ENCODE results near the gene HPS3. TPM values are rescaled to one million over a fixed set of nuclear protein-coding genes. Genes with fewer than 3 reads are reported as not detected.
"Not testable (repeated sequence)": the region's sequence is repeated elsewhere in the genome, so short reads cannot be mapped to it uniquely, and the experiment has no call there.

HPS3 gene
- total RNA-seq, 1 experiment from 2014 or later, result 42.0 TPM

DNA sequence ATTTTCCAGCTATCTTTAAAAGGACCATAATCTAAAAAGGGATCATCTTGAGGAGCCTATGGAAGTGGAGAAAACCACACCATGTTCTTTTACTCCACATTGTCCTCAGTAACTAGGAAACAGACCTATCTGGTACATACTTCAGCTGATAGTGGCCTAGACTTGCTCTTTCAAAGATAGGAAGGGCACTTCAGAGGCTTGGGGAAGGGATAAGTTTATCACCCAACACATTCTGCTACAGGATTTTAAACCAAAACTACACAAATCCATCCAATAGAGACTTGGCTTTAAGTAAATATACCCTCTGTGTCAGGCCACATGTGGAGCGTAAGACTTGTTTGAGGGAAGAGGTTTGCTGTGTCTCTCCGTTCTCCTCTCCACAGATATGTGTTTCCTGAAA, 56.8 kb downstream of the HPS3 start:
- no peak for DNase-seq (ENCODE audit: low spot score)

DNA sequence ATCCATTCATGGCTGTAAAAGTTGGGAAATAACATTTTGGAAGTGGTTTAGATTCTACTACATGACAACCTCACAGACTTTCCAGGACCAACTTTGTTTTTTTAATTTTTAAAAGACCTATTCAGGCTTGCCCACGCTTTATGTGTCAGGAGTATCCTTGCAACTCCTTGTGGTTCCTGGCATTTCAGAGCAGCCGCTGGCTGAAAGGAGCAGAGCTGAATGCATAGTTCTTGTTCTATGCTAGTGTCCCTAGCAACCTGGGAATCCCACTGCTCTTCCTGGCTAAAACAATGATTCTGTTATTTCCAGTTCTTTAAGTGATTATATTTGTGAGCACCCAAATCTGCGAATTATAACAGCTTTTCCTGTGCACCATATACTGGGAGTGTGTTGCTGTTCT, 57.3 kb downstream of the HPS3 start:
- no peak for DNase-seq (ENCODE audit: low spot score)

DNA sequence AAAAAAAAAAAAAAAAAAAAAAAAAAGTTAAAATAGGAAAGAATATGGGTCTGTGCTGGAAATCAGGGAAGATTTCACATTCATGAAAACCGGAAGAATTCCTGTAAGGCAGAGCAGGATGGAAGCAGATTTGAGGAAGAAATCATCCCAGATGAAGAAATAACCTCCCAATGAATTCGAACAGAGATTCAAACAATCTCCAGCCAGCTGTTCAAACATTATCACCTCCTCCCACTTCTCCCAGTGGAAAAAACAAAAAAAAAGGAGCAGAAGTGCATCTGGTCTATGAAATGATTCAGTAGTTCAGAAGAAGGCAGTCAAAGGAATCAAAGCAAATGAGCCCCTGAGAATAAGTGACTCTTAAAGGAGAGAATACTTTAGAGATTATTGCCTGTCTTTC, 59.1 kb downstream of the HPS3 start:
- DNase-seq (ENCODE audit: low spot score), result no peak

DNA sequence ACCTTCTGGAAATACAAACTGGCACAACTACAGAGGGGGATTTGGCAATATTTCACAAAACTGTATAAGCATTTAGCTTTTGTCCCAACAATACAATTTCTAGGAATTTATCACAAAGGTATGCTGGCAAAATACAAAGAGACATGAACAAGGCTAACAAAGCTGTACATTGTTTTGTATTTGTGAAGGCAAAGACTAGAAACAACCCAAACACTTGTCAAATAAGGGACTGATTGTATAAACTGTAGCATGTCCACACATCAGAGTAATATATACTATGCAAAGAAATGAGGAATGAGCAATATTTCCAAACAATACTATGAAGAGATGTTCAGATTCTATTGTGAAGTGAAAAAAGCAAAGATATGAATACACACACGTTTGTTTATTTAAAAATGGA, 65.8 kb downstream of the HPS3 start:
- DNase-seq (ENCODE audit: low spot score), result no peak

DNA sequence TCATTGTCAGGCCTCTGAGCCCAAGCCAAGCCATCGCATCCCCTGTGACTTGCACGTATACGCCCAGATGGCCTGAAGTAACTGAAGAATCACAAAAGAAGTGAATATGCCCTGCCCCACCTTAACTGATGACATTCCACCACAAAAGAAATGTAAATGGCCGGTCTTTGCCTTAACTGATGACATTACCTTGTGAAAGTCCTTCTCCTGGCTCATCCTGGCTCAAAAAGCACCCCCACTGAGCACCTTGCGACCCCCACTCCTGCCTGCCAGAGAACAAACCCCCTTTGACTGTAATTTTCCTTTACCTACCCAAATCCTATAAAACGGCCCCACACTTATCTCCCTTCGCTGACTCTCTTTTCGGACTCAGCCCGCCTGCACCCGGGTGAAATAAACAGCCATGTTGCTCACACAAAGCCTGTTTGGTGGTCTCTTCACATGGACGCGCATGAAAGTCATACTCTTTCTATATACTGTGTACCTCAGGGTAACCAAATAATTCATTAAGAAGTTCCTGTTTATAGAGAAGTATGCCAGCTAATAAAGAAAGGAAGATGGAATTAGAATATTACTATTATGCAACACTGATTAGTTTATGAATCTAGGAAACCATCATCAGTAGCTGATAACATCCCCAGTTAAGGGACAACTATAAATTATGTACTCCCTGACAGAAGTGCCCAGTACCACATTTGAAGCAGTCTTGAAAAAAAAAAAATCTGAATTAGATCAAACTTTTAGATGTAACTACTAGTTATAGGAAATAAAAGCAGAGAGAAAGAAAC, 67.6 kb downstream of the HPS3 start:
- not testable (repeated sequence) for DNase-seq (ENCODE audit: low spot score)

DNA sequence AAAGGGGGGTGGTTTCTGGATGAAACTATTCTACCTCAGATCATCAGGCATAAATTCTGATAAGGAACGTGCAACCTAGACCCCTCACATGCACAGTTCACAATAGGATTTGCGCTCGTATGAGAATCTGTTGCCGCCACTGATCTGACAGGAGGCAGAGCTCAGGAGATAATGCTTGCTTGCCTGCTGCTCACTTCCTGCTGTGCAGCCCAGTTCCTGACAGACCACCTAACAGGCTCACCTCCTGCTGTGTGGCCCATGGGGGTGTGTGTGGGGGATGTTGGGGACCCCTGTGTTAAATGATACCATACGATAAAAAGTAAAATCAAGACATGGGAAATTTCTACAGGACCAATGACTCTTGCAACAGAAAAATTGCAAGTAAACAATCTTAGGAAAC, 68.2 kb downstream of the HPS3 start:
- DNase-seq (ENCODE audit: low spot score), result no peak

DNA sequence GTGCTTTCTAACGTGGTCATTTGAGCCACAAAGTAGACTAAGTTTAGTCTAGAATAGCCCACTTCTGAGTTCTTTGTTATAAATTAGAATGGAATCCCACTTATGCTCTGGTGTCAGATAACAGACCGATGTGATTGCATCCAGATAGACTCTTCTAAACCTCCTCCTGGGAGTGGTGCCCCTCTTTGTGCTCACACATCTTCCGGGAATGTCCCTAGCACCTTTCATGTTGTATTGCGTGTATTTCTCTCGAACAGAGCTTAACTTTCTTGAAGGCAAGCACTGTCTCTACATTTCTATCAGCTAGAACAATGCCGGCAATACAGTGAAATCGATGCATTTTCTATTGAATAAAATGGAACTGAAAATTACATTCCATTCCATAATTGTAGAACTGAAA, 69.2 kb downstream of the HPS3 start:
- DNase-seq (ENCODE audit: low spot score), result peak; percentile 6

DNA sequence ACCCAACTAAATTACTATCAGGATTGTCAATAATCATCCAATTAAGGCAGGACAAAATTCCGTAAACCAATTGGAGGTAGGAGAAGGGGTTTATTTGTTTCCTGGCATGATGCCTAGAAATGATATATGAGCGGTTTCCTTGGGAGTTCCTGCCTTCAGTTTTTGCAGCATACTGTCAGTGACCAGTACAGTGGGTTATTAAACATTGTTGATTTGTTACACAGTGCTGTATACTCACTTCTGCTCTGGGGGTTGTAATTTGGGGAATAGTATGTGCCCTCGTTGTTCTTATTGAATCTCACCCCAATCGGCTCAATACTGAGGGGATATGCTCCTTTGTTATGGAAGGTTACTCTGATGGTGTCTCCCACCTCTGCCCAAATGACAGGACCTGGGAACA, 70.0 kb downstream of the HPS3 start:
- no peak for DNase-seq (ENCODE audit: low spot score)

DNA sequence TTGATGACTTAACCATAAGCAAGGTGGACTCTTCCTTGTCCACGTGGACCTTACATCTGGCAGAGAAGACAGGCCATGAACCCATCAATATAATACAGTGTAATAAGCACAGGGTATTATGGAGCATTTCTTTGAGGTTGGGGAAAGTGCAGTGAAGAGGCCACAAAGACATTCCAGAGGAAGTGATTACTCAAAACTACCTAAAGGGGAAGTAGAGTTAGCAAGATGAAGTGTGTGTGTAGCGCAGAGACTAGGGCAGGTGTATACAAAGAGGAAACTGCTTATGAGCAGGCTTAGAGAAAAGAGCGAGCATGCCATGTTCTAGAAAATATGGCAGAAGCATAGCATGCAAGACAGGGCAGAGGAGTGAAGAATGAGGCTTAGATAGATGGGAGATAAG, 74.3 kb downstream of the HPS3 start:
- no peak for DNase-seq (ENCODE audit: low spot score)

DNA sequence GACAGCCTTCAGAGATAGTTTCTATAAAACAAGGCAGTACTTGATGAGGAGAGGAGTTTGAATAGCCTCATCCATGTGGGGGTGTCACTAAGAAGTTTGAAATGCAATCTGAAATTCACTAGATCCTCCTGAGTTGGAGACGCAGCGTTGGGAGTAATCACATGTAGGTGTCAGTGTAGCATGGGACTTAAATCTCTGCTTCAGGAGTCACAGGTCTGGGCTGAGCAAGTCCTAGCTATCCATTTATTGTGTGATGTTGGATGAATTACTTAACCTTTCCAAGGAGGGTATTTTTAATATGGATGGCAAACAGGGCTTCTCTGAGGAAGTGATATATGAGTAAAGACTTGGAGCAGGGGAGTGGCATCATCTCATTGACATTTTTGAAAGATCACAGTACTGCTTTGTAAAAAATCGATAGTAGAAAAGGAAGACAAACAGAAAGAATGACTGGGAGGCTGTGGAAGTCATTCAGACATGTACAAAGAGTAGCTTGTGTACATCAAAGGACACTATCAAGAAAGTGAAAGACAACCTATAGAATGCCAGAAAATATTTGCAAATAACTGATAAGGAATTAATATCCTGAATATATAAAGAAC, 75.1 kb downstream of the HPS3 start:
- DNase-seq (ENCODE audit: low spot score), result no peak

DNA sequence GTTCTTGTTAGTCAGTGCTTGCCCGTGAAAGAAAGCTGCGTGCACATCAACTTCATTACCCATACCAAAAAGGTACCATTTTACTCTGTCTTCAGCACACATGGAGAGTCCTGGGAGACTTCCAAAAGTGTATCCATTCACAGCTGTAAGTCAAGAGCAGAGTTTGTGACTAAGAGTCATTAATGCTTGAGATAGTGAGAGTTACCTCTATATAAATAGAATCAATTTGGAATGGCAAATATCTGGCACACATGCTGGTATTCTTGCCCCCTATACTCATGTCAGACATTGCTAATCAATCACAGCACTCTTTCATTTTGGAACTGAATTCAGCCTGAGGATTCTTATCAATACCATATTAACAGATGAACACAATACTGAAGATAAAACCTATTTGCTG, 78.0 kb downstream of the HPS3 start:
- DNase-seq (ENCODE audit: low spot score), result no peak

DNA sequence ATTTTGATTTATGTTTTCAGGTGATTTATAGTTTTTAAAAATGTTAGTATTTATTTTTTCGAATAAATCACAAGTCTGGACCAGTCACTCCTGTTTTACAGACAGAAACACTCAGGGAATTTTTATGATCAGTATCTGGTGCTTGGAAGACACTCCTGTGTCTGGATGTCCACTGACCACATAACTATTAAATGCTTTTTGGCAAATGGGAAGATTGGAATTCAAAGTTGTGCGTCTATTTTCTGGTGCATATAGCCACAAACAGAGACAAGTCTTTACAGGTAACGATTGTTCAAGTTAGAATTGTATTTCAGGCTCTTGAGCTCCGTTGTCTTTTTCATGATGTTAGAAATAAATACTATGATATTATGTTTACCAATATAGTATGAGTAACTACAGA, 80.0 kb downstream of the HPS3 start:
- DNase-seq (ENCODE audit: low spot score), result no peak

DNA sequence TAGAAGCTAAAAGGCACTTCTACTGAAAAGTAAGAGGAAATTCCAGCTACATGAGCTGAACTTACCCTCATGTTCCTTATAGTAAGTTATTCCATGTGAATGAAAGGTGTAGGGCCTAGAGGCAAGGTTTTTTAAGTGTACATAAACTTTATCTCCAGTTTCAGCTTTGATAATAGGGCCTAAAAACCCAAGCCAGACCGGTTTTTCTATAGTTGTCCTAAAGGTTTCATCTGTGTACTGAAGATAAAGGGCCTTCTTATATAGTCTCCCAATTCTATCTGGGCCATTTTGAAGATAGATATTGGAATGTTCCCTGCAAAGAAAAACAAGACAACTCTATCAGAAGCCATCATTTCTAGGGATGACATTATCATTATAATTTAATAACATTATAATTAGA, 82.9 kb downstream of the HPS3 start:
- no peak for DNase-seq (ENCODE audit: low spot score)

DNA sequence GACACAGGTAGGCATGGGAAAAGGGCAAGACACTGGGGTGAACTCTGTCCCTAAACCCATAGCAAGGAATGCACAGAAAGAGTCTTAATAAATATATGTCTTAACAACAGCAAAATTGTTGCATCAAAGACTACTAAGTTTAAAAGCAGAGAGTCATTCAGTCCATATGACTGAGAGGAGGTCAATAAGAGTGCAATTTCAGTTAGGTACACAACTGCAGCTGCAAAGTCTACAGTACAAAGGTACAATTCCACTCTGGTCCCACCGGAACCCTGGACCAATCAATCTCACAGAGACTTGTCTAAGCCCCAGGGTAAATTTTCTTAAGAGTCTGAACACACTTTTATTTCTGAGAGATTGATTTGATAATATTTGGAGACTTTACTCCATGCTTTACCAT, 85.3 kb downstream of the HPS3 start:
- DNase-seq (ENCODE audit: low spot score), result no peak

DNA sequence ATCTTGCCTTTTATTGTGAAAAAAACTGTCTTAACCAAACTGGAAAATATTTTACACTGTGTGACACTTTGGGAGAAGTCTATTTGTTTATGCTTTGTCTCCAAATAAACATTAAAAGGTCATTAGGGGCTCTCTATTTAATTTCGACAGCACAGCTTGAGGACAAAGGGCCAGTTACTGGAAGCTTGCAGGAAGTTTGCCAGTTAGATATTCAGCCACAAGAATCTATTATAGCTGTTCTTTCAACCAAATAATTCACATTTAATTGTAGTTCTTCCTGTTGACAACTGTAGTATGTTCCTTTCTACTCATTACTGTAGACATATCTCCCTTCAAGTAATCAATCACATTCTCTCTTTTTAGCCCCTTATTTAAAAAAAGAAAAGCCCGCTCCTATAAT, 86.1 kb downstream of the HPS3 start:
- DNase-seq (ENCODE audit: low spot score), result no peak

DNA sequence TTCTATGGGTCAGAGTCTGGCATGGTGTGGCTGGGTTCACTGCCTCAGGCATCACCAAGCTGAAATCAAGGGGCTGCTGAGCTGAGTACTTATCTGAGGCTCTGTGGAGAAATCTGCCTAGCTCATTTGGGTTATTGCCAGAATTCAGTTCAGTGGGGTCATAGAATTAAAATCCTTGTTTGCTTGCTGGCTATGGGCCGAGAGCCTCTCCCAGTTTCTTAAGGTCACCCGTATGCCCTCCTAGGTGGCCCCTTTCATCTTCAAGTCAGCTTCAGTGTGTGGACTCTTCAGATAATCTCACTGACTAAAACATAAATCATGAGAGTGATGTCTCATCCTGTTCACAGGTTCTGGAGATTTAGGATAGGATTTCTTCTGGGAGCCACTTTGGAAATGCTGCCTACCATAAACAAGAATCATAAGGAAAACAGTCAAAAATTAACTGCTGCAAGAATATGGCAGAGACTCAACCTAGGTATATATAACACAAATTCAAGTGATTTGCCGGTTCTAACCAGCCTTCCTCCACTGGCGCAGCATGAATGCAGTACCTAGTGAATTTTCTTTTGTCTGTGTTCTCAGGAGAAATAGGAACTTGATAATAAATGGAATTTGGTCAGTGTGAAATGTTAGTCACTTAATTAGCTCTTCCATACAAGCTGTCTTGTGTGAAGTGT, 86.9 kb downstream of the HPS3 start:
- DNase-seq (ENCODE audit: low spot score), result no peak

DNA sequence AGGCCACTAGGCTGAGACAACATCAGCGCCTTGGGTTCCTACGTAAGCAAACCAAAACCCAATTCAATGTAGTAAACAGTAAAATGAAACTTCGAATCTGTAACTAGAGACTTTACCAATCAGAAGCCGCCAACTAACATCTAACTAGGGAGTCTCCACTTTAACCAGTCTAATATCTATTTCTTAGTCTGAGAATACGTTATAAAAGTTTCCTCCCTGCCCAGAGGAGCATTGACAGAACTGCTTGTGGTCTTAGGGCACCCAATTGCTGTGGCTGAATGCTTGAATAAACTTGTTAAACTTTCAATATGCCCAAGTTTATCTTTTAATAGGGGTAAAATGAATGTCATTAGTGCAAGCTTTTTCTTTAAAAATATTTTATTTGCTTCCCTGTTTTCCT, 87.9 kb downstream of the HPS3 start:
- DNase-seq (ENCODE audit: low spot score), result no peak

DNA sequence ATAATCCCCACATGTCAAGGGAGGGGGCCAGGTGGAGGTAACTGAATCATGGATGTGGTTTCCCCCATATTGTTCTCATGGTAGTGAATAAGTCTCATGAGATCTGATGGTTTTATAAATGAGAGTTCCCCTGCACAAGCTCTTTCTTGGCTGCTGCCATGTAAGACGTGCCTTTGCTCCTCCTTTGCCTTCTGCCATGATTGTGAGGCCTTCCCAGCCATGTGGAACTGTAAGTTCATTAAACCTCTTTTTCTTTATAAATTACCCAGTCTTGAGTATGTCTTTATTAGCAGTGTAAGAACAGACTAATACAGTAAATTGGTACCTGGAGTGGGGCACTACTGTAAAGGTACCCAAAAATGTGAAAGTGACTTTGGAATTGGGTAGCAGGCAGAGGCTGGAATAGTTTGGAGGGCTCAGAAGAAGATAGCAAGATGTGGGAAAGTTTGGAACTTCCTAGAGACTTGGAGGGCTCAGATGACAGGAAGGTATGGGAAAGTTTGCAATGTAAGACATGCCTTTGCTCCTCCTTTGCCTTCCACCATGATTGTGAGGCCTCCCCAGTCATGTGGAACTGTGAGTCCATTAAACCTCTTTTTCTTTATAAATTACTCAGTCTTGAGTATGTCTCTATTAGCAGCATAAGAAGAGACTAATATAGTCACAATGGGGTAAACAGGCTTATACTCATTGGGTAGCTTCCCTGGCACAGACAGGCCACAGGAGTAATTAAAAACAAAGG, 90.1 kb downstream of the HPS3 start:
- DNase-seq (ENCODE audit: low spot score), result not testable (repeated sequence)

DNA sequence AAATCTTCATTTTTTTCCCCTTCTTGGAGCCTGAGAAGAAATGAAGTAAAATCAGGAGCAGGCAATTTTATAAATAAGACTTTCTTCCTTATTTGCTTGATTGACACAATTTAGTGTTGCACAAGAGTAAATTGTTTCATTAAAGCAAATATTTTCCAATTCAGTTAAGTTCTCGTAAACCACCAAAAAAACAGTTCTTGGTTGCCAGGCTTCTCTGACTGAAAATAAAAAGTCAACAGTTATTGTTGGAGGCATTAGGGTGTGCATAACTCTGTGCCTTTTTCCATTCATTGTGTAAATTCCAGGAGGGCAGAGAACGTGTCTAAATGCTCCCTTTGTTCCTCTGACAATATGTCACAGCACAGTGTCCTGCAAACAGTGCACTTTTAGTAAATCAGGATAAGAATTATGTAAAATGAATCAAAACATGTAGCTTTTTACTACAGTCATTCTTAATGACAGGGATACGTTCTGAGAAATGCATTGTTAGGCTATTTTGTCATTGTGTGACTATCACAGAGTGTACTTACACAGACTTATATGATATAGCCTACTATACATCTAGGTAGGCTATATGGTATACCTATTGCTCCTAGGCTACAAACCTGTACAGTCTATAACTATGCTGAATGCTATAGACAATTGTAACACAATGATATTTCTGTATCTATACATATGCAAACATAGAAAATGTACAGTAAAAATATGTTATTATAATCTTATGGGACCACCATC, 92.5 kb downstream of the HPS3 start, which contains the start of gene CP:
Gene CP, minus strand, starts transcription at position 47 of the 735 bp plus-strand sequence. Its CDS starts 37 bp downstream, at position 10.
- DNase-seq (ENCODE audit: low spot score), result no peak
